GM12878 (cell line): ENCODE data around the gene LNX2.

Source experiments
- BRCA1 ChIP-seq: IDR thresholded peaks from 2 replicates; pipeline ENCODE4 v1.6.1; 2011; ENCODE audit warnings: low read depth, low read length, improper control_type of control experiment
- CEBPB ChIP-seq, 2 experiments: fragments of 150-350 bp in 1 of 2; IDR thresholded peaks; 2 replicates each; pipeline ENCODE4 v1.6.1; 2012 to 2014; ENCODE audit warnings: low read depth in 2 of 2, low read length in 2 of 2, borderline replicate concordance in 1 of 2, inconsistent platforms in 1 of 2
- CHD1 ChIP-seq: IDR thresholded peaks from 2 replicates; pipeline ENCODE4 v1.6.1; 2012; ENCODE audit warnings: low read depth, low read length, improper control_type of control experiment
- CREB1 ChIP-seq: IDR thresholded peaks from 2 replicates; pipeline ENCODE4 v1.6.1; 2012; ENCODE audit warnings: low read depth, mild to moderate bottlenecking, inconsistent platforms
- CTCF ChIP-seq, 3 experiments: IDR thresholded peaks in 2 of 3; conservative IDR thresholded peaks in 1 of 3; 2 replicates each; pipeline ENCODE4 v1.5.1; 2011; ENCODE audit warnings: low read depth in 3 of 3, low read length in 3 of 3, mild to moderate bottlenecking in 3 of 3, control low read depth in 2 of 3, moderate library complexity in 2 of 3, inconsistent platforms in 1 of 3, mixed read lengths in 1 of 3; ENCODE audit not compliant: control insufficient read depth in 2 of 3, insufficient read depth in 1 of 3; ENCODE audit errors: extremely low read depth in 1 of 3
- ELK1 ChIP-seq: IDR thresholded peaks from 2 replicates; pipeline ENCODE4 v1.6.1; 2012; ENCODE audit warnings: low read depth, low read length, improper control_type of control experiment
- NBN ChIP-seq: fragments of 450-650 bp; IDR thresholded peaks from 2 replicates; pipeline ENCODE4 v1.6.1; 2016
- PAX5 ChIP-seq: IDR thresholded peaks from 2 replicates; pipeline ENCODE4 v1.6.1; 2011; ENCODE audit warnings: low read depth, low read length, borderline replicate concordance
- RAD51 ChIP-seq: fragments of 450-650 bp; IDR thresholded peaks from 2 replicates; pipeline ENCODE4 v1.6.1; 2016; ENCODE audit warnings: moderate library complexity, mild to moderate bottlenecking, inconsistent platforms
- RUNX3 ChIP-seq: IDR thresholded peaks from 2 replicates; pipeline ENCODE4 v1.6.1; 2012; ENCODE audit warnings: low read length, inconsistent platforms
- USF2 ChIP-seq: IDR thresholded peaks from 2 replicates; pipeline ENCODE4 v1.6.1; 2011; ENCODE audit warnings: low read depth, low read length, improper control_type of control experiment, borderline replicate concordance
- ZNF274 ChIP-seq: IDR thresholded peaks from one replicate; pipeline ENCODE4 v1.8.0; 2011; ENCODE audit not compliant: insufficient read length, insufficient read depth

GRCh38 chr13:27662738-27663470, 42.6 kb upstream of the LNX2 start:
- TF ChIP-seq ZNF274, result no peak
- TF ChIP-seq ELK1, result no peak
- no peak for TF ChIP-seq CTCF (IDR thresholded peaks at IDR 0.05 in 2 of 3, conservative IDR thresholded peaks at IDR 0.05 in 1 of 3; ENCODE audit: control insufficient read depth in 2 of 3, extremely low read depth in 1 of 3, insufficient read depth in 1 of 3, low read depth in 3 of 3, low read length in 3 of 3)
- TF ChIP-seq CHD1, result no peak
- no peak for TF ChIP-seq CEBPB (IDR thresholded peaks at IDR 0.05; ENCODE audit: borderline replicate concordance in 1 of 2, low read depth in 2 of 2, low read length in 2 of 2)
- no peak for TF ChIP-seq RAD51
- no peak for TF ChIP-seq USF2
- no peak for TF ChIP-seq BRCA1
- TF ChIP-seq PAX5, result no peak
- TF ChIP-seq NBN, result no peak
- no peak for TF ChIP-seq CREB1
- TF ChIP-seq RUNX3, result no peak
